ENCODE measurements around the gene IL10RB.
"Not testable (repeated sequence)": the region's sequence is repeated elsewhere in the genome, so short reads cannot be mapped to it uniquely, and the experiment has no call there.

The IL10RB gene

GRCh38 chr21:33266050-33266788, at the start of gene IL10RB:
Gene IL10RB, plus strand, starts transcription at chr21:33266367. Its CDS starts 99 bp downstream, at chr21:33266466.
- DNase-seq (ENCODE audit: low read depth) = peak; percentile 35

GRCh38 chr21:33217138-33217520, 49.0 kb upstream of the IL10RB start:
- no peak for DNase-seq (ENCODE audit: low read depth)

- no peak for DNase-seq (ENCODE audit: low read depth)
Measured at GRCh38 chr21:33219300-33219699, 46.9 kb upstream of the IL10RB start.

- DNase-seq (ENCODE audit: low read depth) = no peak
Measured at GRCh38 chr21:33219954-33220353, 46.2 kb upstream of the IL10RB start.

- DNase-seq (ENCODE audit: low read depth) = not testable (repeated sequence)
Measured at GRCh38 chr21:33225376-33225775, 40.8 kb upstream of the IL10RB start.

GRCh38 chr21:33228455-33228854, 37.7 kb upstream of the IL10RB start:
- DNase-seq (ENCODE audit: low read depth) = no peak

GRCh38 chr21:33229099-33229783, 36.9 kb upstream of the IL10RB start:
- no peak for DNase-seq (ENCODE audit: low read depth)

- peak; percentile 40 for DNase-seq (ENCODE audit: low read depth)
Measured at GRCh38 chr21:33229784-33230544, 36.2 kb upstream of the IL10RB start, which contains the start of gene IFNAR2. Gene IFNAR2, plus strand, starts transcription at chr21:33229938. Its CDS starts 11,985 bp downstream, at chr21:33241923.

GRCh38 chr21:33230545-33231324, 35.4 kb upstream of the IL10RB start:
- DNase-seq (ENCODE audit: low read depth) = no peak

GRCh38 chr21:33231526-33231925, 34.6 kb upstream of the IL10RB start:
- DNase-seq (ENCODE audit: low read depth) = no peak

GRCh38 chr21:33232291-33233034, 33.7 kb upstream of the IL10RB start:
- DNase-seq (ENCODE audit: low read depth) = no peak

- DNase-seq (ENCODE audit: low read depth) = no peak
Measured at GRCh38 chr21:33234635-33235520, 31.3 kb upstream of the IL10RB start.

- no peak for DNase-seq (ENCODE audit: low read depth)
Measured at GRCh38 chr21:33236013-33236686, 30.0 kb upstream of the IL10RB start.

- DNase-seq (ENCODE audit: low read depth) = no peak
Measured at GRCh38 chr21:33236766-33237165, 29.4 kb upstream of the IL10RB start.

GRCh38 chr21:33237486-33237885, 28.7 kb upstream of the IL10RB start:
- DNase-seq (ENCODE audit: low read depth) = no peak

GRCh38 chr21:33238146-33238545, 28.0 kb upstream of the IL10RB start:
- DNase-seq (ENCODE audit: low read depth) = no peak

- DNase-seq (ENCODE audit: low read depth) = no peak
Measured at GRCh38 chr21:33238565-33239255, 27.5 kb upstream of the IL10RB start.

- DNase-seq (ENCODE audit: low read depth) = not testable (repeated sequence)
Measured at GRCh38 chr21:33239559-33240127, 26.5 kb upstream of the IL10RB start.

- no peak for DNase-seq (ENCODE audit: low read depth)
Measured at GRCh38 chr21:33240404-33240803, 25.8 kb upstream of the IL10RB start.
